IMR-90 (cell line): ENCODE measurements around the gene RNF144A. TPM values are rescaled to one million over a fixed set of nuclear protein-coding genes. Genes with fewer than 3 reads are reported as not detected.

ENCODE experiments used
- ATAC-seq: fragments of 200-7000 bp; cut with Tn5 transposase; 2 replicates; pipeline ENCODE4 v1.9.1; 2020; ENCODE audit warnings: low read depth, mild to moderate bottlenecking, moderate library complexity
- BruUV-seq: library from RNA; stranded (reverse); fragments of 400-500 nt; replicated peaks from 2 replicates; lab custom pipeline; 2021; lab: Mats Ljungman, UMichigan
- CTCF ChIA-PET: fragments of 300-600 bp; formaldehyde crosslinking; extraction: SDS; loops from one replicate; lab custom pipeline; 2021; ENCODE audit warnings: antibody characterized with exemption; lab: Yijun Ruan, JAX
- POLR2A ChIA-PET: fragments of 300-600 bp; sonication (Branson Sonifier 250); formaldehyde crosslinking; loops from one replicate; lab custom pipeline; 2022; ENCODE audit warnings: antibody characterized with exemption; ENCODE audit not compliant: unreplicated experiment; lab: Charles Lee
- DNase-seq: peaks from one replicate; pipeline ENCODE4 v3.0.0; 2013
- H2AFZ ChIP-seq: replicated peaks from 2 replicates; pipeline ENCODE3; 2013; ENCODE audit warnings: low read length, mild to moderate bottlenecking; ENCODE audit not compliant: poor library complexity
- H2AK5ac ChIP-seq: 2 replicates; pipeline ENCODE4 v1.6.1; 2013; ENCODE audit warnings: low read depth, low read length, inconsistent platforms
- H2AK9ac ChIP-seq: replicated peaks from 2 replicates; pipeline ENCODE3; 2013; ENCODE audit warnings: mild to moderate bottlenecking, low read depth, low read length, moderate library complexity; ENCODE audit not compliant: poor library complexity
- H2BK120ac ChIP-seq: 2 replicates; pipeline ENCODE4 v1.6.1; 2013; ENCODE audit warnings: low read depth, low read length, inconsistent platforms
- H2BK15ac ChIP-seq: 3 replicates; pipeline ENCODE4 v1.6.1; 2013; ENCODE audit warnings: low read depth, low read length, inconsistent platforms
- H2BK20ac ChIP-seq: 2 replicates; pipeline ENCODE4 v1.6.1; 2013; ENCODE audit warnings: low read depth, mild to moderate bottlenecking, inconsistent platforms, low read length, moderate library complexity
- H2BK5ac ChIP-seq: 2 replicates; pipeline ENCODE4 v1.6.1; 2013; ENCODE audit warnings: mild to moderate bottlenecking, low read depth, low read length, inconsistent platforms; ENCODE audit not compliant: poor library complexity, severe bottlenecking
- H3K14ac ChIP-seq: replicated peaks from 2 replicates; pipeline ENCODE4 v1.6.1; 2013; ENCODE audit warnings: low read depth, low read length, inconsistent platforms
- H3K18ac ChIP-seq: 2 replicates; pipeline ENCODE4 v1.6.1; 2013; ENCODE audit warnings: low read depth, low read length, control low read depth
- H3K23ac ChIP-seq: 2 replicates; pipeline ENCODE4 v1.6.1; 2013; ENCODE audit warnings: low read depth, low read length, inconsistent platforms
- H3K27ac ChIP-seq: 2 replicates; pipeline ENCODE4 v1.5.1; 2013; ENCODE audit warnings: mild to moderate bottlenecking, control low read depth, low read length; ENCODE audit not compliant: insufficient read depth
- H3K27me3 ChIP-seq: 2 replicates; pipeline ENCODE4 v1.6.1; 2013; ENCODE audit warnings: low read length; ENCODE audit not compliant: control insufficient read depth, insufficient read depth
- H3K36me3 ChIP-seq: 2 replicates; pipeline ENCODE4 v1.6.1; 2013; ENCODE audit warnings: low read length, mixed read lengths; ENCODE audit not compliant: control insufficient read depth, insufficient read depth
- H3K4ac ChIP-seq: 2 replicates; pipeline ENCODE4 v1.6.1; 2013; ENCODE audit warnings: low read depth, low read length, inconsistent platforms
- H3K4me1 ChIP-seq: 2 replicates; pipeline ENCODE4 v1.6.1; 2013; ENCODE audit warnings: low read length, mixed read lengths; ENCODE audit not compliant: control insufficient read depth, insufficient read depth
- H3K4me2 ChIP-seq: 2 replicates; pipeline ENCODE4 v1.6.1; 2013; ENCODE audit warnings: low read depth, mild to moderate bottlenecking, control low read depth, low read length, moderate library complexity
- H3K4me3 ChIP-seq: 2 replicates; pipeline ENCODE4 v1.5.1; 2013; ENCODE audit warnings: low read depth, mild to moderate bottlenecking, control low read depth, low read length, moderate library complexity; ENCODE audit not compliant: insufficient read depth
- H3K56ac ChIP-seq: 2 replicates; pipeline ENCODE4 v1.6.1; 2013; ENCODE audit warnings: low read length, inconsistent platforms; ENCODE audit not compliant: insufficient read depth; ENCODE audit errors: extremely low read depth
- H3K79me1 ChIP-seq, 2 experiments: 2 replicates each; pipeline ENCODE4 v1.6.1; 2013; ENCODE audit warnings: low read length in 2 of 2, inconsistent platforms in 1 of 2, low read depth in 1 of 2
- H3K9ac ChIP-seq: 2 replicates; pipeline ENCODE4 v1.6.1; 2013; ENCODE audit warnings: low read depth, low read length, control low read depth
- H3K9me1 ChIP-seq: 2 replicates; pipeline ENCODE4 v1.6.1; 2013; ENCODE audit warnings: low read length, inconsistent platforms; ENCODE audit not compliant: insufficient read depth
- H3K9me3 ChIP-seq: 2 replicates; pipeline ENCODE4 v1.6.1; 2013; ENCODE audit warnings: low read length; ENCODE audit not compliant: control insufficient read depth, insufficient read depth
- H4K20me1 ChIP-seq: 2 replicates; pipeline ENCODE4 v1.6.1; 2013; ENCODE audit warnings: low read length, inconsistent platforms; ENCODE audit not compliant: insufficient read depth
- H4K5ac ChIP-seq: 2 replicates; pipeline ENCODE4 v1.6.1; 2013; ENCODE audit warnings: mild to moderate bottlenecking, low read depth, low read length, control low read depth
- H4K8ac ChIP-seq, 2 experiments: 2 replicates each; pipeline ENCODE4 v1.6.1; 2013; ENCODE audit warnings: low read depth in 2 of 2, low read length in 2 of 2, control low read depth in 1 of 2, inconsistent platforms in 1 of 2
- H4K91ac ChIP-seq: 2 replicates; pipeline ENCODE4 v1.6.1; 2013; ENCODE audit warnings: low read depth, low read length, inconsistent platforms; ENCODE audit not compliant: insufficient read depth
- CHD1 ChIP-seq: IDR thresholded peaks from 2 replicates; pipeline ENCODE4 v1.6.1; 2012; ENCODE audit warnings: low read depth, low read length, improper control_type of control experiment
- ELK1 ChIP-seq: fragments of 150-350 bp; IDR thresholded peaks from 2 replicates; pipeline ENCODE4 v1.6.1; 2016; ENCODE audit warnings: low read depth, mild to moderate bottlenecking, low read length, moderate library complexity, borderline replicate concordance
- MAFK ChIP-seq: IDR thresholded peaks from 2 replicates; pipeline ENCODE4 v1.6.1; 2012; ENCODE audit warnings: low read depth, low read length, improper control_type of control experiment
- MAZ ChIP-seq: IDR thresholded peaks from 2 replicates; pipeline ENCODE4 v1.6.1; 2012; ENCODE audit warnings: low read depth, mild to moderate bottlenecking, low read length, improper control_type of control experiment, moderate library complexity, borderline replicate concordance
- NFE2L2 ChIP-seq: fragments of 150-350 bp; IDR thresholded peaks from 2 replicates; pipeline ENCODE4 v1.6.1; 2016; ENCODE audit warnings: low read depth, mild to moderate bottlenecking, low read length
- POLR2A ChIP-seq: IDR thresholded peaks from 2 replicates; pipeline ENCODE4 v1.6.1; 2012; ENCODE audit warnings: mild to moderate bottlenecking, low read depth, low read length
- RCOR1 ChIP-seq: IDR thresholded peaks from 2 replicates; pipeline ENCODE4 v1.6.1; 2012; ENCODE audit warnings: mild to moderate bottlenecking, low read length, improper control_type of control experiment; ENCODE audit not compliant: insufficient replicate concordance
- RFX5 ChIP-seq: IDR thresholded peaks from 2 replicates; pipeline ENCODE4 v1.8.0; 2012; ENCODE audit warnings: low read depth, mild to moderate bottlenecking, low read length, moderate library complexity
- SMC3 ChIP-seq: fragments of 150-350 bp; IDR thresholded peaks from 2 replicates; pipeline ENCODE4 v1.6.1; 2016; ENCODE audit warnings: low read depth, mild to moderate bottlenecking, antibody characterized with exemption, low read length, moderate library complexity
- USF2 ChIP-seq: fragments of 150-350 bp; IDR thresholded peaks from 2 replicates; pipeline ENCODE4 v1.6.1; 2017; ENCODE audit warnings: mild to moderate bottlenecking, antibody characterized with exemption, low read length, low read depth
- WGBS, 2 experiments: methylation state at CpG; one replicate each; pipeline versions ENCODE4 v1.1.5 to v1.1.7; 2013; ENCODE audit warnings: missing lambda C conversion rate in 2 of 2; ENCODE audit not compliant: insufficient read length in 1 of 2; ENCODE audit errors: extremely low coverage in 2 of 2; 5-methylcytosine and 5-hydroxymethylcytosine counted together
- dilution Hi-C: fragments of 300-500 bp; cut with HindIII; formaldehyde crosslinking; loops from one replicate; pipeline ENCODE4 v1.14.3; 2018; ENCODE audit warnings: low sequenced_read_pairs; ENCODE audit not compliant: unreplicated experiment
- in situ Hi-C: fragments of 300-500 bp; cut with MboI; formaldehyde crosslinking; loops from 3 replicates; pipeline ENCODE4 v1.14.3; 2019; ENCODE audit warnings: low sequenced_read_pairs, inconsistent platforms, mixed read lengths
- intact Hi-C: fragments of 100-400 bp; cut with micrococcal nuclease; formaldehyde crosslinking; loops from 2 replicates; pipeline ENCODE4 v1.10.0; 2022
- polyA plus RNA-seq, 3 experiments: library from polyadenylated mRNA; depleted of rRNA; stranded (reverse); fragments of >200 nt; gene quantifications; 2 replicates each; pipeline ENCODE4 v1.2.3, GENCODE V29; 2012; ENCODE audit warnings: low replicate concordance in 1 of 3
- total RNA-seq: library from RNA; depleted of rRNA; stranded (reverse); fragments of >200 nt; gene quantifications from 2 replicates; pipeline ENCODE4 v1.2.3, GENCODE V29; 2012

The RNF144A gene
- total and polyA plus RNA-seq, 2 of the 4 experiments (the other 2 are of a cell fraction), result 0.18 to 0.26 TPM

- H3K18ac ChIP-seq, result no peak overlapping the region
- no peak overlapping the region for H4K91ac ChIP-seq
- CTCF ChIA-PET, result interaction anchor here (0.7 kb wide), 1 partner anchor 15 kb away, joined by 3 read pairs; no protein-coding TSS in a partner anchor
- no peak overlapping the region for H2AK9ac ChIP-seq
- no peaks in the 10 kb centered on the region for H3K79me1 ChIP-seq
- H4K20me1 ChIP-seq, result no peaks in the 10 kb centered on the region
- H3K9me3 ChIP-seq, result no peaks in the 10 kb centered on the region; the same call in 1 of the 2 replicates
- no peak overlapping the region for H2BK5ac ChIP-seq
- no peak overlapping the region for H2BK20ac ChIP-seq
- POLR2A ChIA-PET, result no interaction called here
- no peaks in the 10 kb centered on the region for H3K4me1 ChIP-seq
- no peak overlapping the region for H4K8ac ChIP-seq
- no peak overlapping the region for H3K23ac ChIP-seq
- no peak overlapping the region for H3K56ac ChIP-seq
- no peaks in the 10 kb centered on the region for H3K9me1 ChIP-seq
- TF ChIP-seq RCOR1, result no peak
- TF ChIP-seq USF2, result no peak
- no peak for TF ChIP-seq ELK1
- no peak for TF ChIP-seq MAFK
- no peak for TF ChIP-seq CHD1
- no peak for TF ChIP-seq SMC3
- TF ChIP-seq MAZ, result no peak
- no peak for TF ChIP-seq NFE2L2
- TF ChIP-seq POLR2A, result no peak
- TF ChIP-seq RFX5, result no peak
- H3K27ac ChIP-seq, result no peak overlapping the region
- H3K27me3 ChIP-seq, result no peaks in the 10 kb centered on the region
- H3K4me3 ChIP-seq, result no peak overlapping the region
- no peak overlapping the region for H2BK15ac ChIP-seq
- no peak overlapping the region for H3K4ac ChIP-seq
- H2AK5ac ChIP-seq, result no peak overlapping the region
- no peak overlapping the region for H3K14ac ChIP-seq
- intact Hi-C loops (no loop called here), dilution Hi-C loops (no loop called here), in situ Hi-C loops (no loop called here)
- H3K36me3 ChIP-seq, result no peaks in the 10 kb centered on the region
- no TSS peak for BruUV-seq
- H3K9ac ChIP-seq, result no peak overlapping the region
- 100% methylated on average over 1 of the region's 6 CpGs; no CpG with 5 or more reads in 1 of the 2 experiments for WGBS, 2 experiments
- H2BK120ac ChIP-seq, result no peak overlapping the region
- H4K5ac ChIP-seq, result no peak overlapping the region
- DNase-seq (no peak), ATAC-seq (no peak)
- no peak overlapping the region for H3K4me2 ChIP-seq
- H2AFZ ChIP-seq, result no peak overlapping the region
These were observed 111.6 kb downstream of the RNF144A start for GRCh38 chr2:7028846-7029245.
